Measurements from ENCODE around the gene GALNT18. TPM values are rescaled to one million over a fixed set of nuclear protein-coding genes. Genes with fewer than 3 reads are reported as not detected.

GALNT18 gene
- total RNA-seq, 2 experiments from 2014 or later: not detected

GRCh38 chr11:11336664-11337063 is 285.1 kb downstream of the GALNT18 start:
- Histone ChIP-seq H2AFZ (ENCODE audit: low read length) (no peak overlapping the region), H3K9me2 (ENCODE audit: insufficient read depth, low read length) (no peaks in the 10 kb centered on the region), H3K4me2 (ENCODE audit: low read length) (no peak overlapping the region), H3K36me3 (ENCODE audit: insufficient read depth, low read length) (no peaks in the 10 kb centered on the region), H3K4me1 (ENCODE audit: insufficient read depth, low read length, poor library complexity, severe bottlenecking) (no peaks in the 10 kb centered on the region), H3K79me2 (ENCODE audit: insufficient read depth, low read depth, low read length) (no peaks in the 10 kb centered on the region), H3K4me3 (ENCODE audit: low read depth, low read length, poor library complexity, severe bottlenecking) (no peak overlapping the region), H3K27ac (ENCODE audit: low read depth, low read length, poor library complexity, severe bottlenecking) (no peak overlapping the region), H4K20me1 (ENCODE audit: insufficient read depth, low read length) (no peaks in the 10 kb centered on the region), H3K9me3 (ENCODE audit: low read length) (no peaks in the 10 kb centered on the region)
- no peak for TF ChIP-seq EZH2phosphoT487 (IDR thresholded peaks at IDR 0.05; ENCODE audit: borderline replicate concordance, low read depth, low read length)
- TF ChIP-seq CTCF (conservative IDR thresholded peaks at IDR 0.05; ENCODE audit: low read length): no peak
- ChIA-PET CTCF (ENCODE audit: unreplicated experiment) (no interaction called here), POLR2A (no interaction called here)
- BruUV-seq (replicated peaks): no TSS peak
- intact Hi-C loops (cut with micrococcal nuclease; ENCODE audit: unreplicated experiment): no loop called here
- DNase-seq (ENCODE audit: low spot score): no peak

- Histone ChIP-seq H4K20me1 (ENCODE audit: insufficient read depth, low read length) (no peaks in the 10 kb centered on the region), H3K36me3 (ENCODE audit: insufficient read depth, low read length) (no peaks in the 10 kb centered on the region), H3K4me3 (ENCODE audit: low read depth, low read length, poor library complexity, severe bottlenecking) (no peak overlapping the region), H3K27ac (ENCODE audit: low read depth, low read length, poor library complexity, severe bottlenecking) (no peak overlapping the region), H3K9me2 (ENCODE audit: insufficient read depth, low read length) (no peaks in the 10 kb centered on the region), H3K79me2 (ENCODE audit: insufficient read depth, low read depth, low read length) (no peaks in the 10 kb centered on the region), H3K4me2 (ENCODE audit: low read length) (no peak overlapping the region), H3K4me1 (ENCODE audit: insufficient read depth, low read length, poor library complexity, severe bottlenecking) (no peaks in the 10 kb centered on the region), H2AFZ (ENCODE audit: low read length) (no peak overlapping the region), H3K9me3 (ENCODE audit: low read length) (no peaks in the 10 kb centered on the region)
- ChIA-PET CTCF (ENCODE audit: unreplicated experiment) (no interaction called here), POLR2A (no interaction called here)
- TF ChIP-seq CTCF (conservative IDR thresholded peaks at IDR 0.05; ENCODE audit: low read length): no peak
- TF ChIP-seq EZH2phosphoT487 (IDR thresholded peaks at IDR 0.05; ENCODE audit: borderline replicate concordance, low read depth, low read length): no peak
- intact Hi-C loops (cut with micrococcal nuclease; ENCODE audit: unreplicated experiment): no loop called here
- DNase-seq (ENCODE audit: low spot score): no peak
- no TSS peak for BruUV-seq (replicated peaks)
Measured at GRCh38 chr11:11335043-11335442, 286.8 kb downstream of the GALNT18 start.

GRCh38 chr11:11334607-11335006 is 287.2 kb downstream of the GALNT18 start:
- ChIA-PET POLR2A (no interaction called here), CTCF (ENCODE audit: unreplicated experiment) (no interaction called here)
- no TSS peak for BruUV-seq (replicated peaks)
- Histone ChIP-seq H3K9me3 (ENCODE audit: low read length) (no peaks in the 10 kb centered on the region), H3K4me3 (ENCODE audit: low read depth, low read length, poor library complexity, severe bottlenecking) (no peak overlapping the region), H4K20me1 (ENCODE audit: insufficient read depth, low read length) (no peaks in the 10 kb centered on the region), H2AFZ (ENCODE audit: low read length) (no peak overlapping the region), H3K27ac (ENCODE audit: low read depth, low read length, poor library complexity, severe bottlenecking) (no peak overlapping the region), H3K9me2 (ENCODE audit: insufficient read depth, low read length) (no peaks in the 10 kb centered on the region), H3K4me2 (ENCODE audit: low read length) (no peak overlapping the region), H3K4me1 (ENCODE audit: insufficient read depth, low read length, poor library complexity, severe bottlenecking) (no peaks in the 10 kb centered on the region), H3K36me3 (ENCODE audit: insufficient read depth, low read length) (no peaks in the 10 kb centered on the region), H3K79me2 (ENCODE audit: insufficient read depth, low read depth, low read length) (no peaks in the 10 kb centered on the region)
- intact Hi-C loops (cut with micrococcal nuclease; ENCODE audit: unreplicated experiment): no loop called here
- DNase-seq (ENCODE audit: low spot score): no peak
- TF ChIP-seq EZH2phosphoT487 (IDR thresholded peaks at IDR 0.05; ENCODE audit: borderline replicate concordance, low read depth, low read length) (no peak), CTCF (conservative IDR thresholded peaks at IDR 0.05; ENCODE audit: low read length) (no peak)

Measured in OCI-LY7 (cell line).